T follicular helper cell (primary cell): ENCODE results near the gene IKZF2.

Experiments
- DNase-seq: peaks from one replicate; pipeline ENCODE4 v3.0.0-alpha.2; 2020; ENCODE audit warnings: low read depth

The IKZF2 gene

DNA sequence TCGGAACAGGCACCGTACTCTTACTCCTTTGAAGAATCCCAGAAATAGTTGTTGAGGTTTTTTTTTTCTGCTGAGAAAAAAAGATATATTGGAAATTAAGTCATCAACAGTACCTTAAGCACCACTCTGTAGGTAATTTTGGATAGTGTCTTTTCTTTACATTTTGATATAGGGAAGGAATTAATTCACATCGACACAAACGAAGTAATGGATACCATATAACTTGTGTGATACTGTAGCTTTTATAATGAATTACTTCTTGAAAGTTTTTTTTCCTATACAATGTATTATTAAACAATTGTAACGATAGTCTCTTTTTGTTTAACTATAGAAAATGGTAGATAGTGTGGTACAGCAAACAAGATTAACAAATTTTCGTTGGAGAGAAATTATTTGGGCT is 1.5 kb upstream of the IKZF2 start:
- no peak for DNase-seq

DNA sequence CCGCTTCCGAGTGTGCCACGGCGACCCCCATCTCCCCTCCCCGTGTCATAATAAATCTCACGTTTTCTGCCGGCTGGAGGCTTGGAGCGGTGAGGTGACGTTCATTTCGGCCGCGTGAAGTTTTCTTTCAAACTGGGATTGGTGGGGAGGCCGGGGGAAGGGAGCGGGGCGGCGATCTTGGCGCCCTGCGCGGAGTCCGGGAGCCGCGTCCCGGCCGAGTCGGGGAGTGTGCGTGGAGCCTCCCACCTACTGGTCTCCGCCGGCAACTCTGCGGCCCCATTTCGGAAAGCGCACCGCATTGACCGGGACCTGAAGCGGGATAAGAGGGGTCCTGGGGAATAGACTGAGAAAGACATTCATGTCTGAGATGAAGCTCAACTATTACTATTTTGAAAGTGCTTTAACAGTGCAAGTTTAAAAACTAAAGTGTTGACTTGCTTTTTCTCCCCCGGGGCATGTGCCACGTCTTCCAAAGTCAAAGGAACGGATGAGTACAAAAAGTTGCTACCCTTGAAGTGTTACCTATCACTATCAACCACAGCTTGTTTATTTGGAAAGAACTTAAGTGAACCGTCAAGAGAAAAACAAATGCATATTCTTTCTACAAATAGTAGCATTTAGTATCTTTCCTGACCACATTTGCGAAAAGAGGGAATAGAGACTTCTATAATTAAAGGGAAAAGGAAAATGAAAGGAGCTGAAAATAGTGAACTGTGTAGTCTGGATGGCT is 818 bp upstream of the IKZF2 start:
- no peak for DNase-seq

DNA sequence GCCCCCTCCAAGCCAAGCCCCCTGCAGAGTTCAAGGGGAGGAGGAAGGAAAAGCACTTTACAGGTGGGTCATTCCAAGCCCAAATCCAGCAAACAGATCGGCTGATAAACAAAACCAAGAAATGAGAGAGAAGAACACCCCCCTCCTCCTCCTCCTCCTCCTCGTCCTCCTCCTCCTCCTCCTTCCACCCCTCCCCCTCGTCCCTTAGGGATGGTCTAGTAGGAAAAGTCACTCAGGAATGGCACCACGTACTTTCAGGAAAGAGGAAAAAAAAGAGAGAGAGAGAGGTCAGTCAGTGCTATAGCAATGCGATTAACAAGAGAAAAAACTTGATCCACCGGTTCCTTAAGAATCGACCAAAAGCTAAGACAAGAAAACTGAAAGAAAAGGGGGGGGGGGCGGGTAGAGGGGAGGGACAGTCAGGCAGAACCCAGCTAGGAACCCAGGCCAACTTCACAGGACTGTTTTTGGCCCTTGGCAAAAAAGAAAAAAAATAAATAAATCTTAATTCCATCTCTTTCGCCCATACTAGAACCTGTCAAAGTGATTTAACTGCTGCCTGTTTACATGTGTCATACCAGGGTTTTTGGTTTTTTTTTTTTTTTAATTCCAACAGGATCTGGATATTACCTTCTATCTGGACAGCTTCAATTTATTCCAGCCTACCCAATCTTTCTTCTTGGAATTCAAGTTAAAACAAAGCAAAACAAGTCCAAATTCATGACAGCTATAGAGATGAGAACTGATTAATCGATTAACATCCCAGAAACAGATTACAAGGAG is 906 bp downstream of the IKZF2 start:
- no peak for DNase-seq

DNA sequence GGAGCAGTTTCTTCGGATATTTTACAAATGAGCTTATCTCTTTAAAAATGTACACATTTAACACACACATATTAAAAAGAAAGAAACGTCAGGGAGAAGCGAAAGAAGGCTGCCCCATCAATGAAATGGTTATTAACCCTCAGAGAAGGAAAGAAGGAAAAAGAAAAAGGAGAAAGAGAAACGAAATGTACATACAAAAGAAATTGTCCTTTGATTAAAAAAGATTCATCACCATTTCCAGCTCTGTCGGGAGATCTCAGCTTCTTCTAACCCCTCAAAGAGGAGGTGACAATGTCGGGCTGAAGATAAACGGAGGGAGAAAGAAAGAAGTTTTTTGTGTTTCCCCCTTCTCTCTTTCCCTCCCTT is 1.5 kb downstream of the IKZF2 start:
- no peak for DNase-seq

DNA sequence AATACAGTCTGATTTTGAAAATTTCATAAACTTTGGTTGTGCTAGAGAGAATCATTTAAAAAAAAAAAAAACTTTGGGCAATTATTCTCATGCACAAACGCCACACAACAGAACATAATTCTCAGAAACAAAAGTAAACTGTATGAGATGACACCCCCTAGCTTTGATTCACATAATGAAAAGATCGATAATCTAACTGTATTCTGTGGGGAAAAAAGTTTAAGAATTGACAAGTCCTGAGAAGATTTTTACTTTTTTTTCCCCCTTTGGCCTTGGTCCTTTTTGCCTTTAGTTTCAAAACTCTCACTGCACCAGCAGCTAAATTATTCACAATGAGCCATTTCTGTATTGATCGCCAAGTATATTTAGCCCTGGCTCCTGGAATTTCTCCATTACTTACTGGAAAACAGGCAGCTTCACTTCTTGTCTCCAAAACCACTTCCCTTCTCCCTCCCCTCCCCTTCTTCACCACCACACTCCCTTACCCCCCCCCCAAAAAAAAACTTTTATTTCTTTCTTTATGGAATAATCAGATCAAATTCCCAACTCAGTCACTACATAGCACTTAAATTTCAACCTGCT is 2.0 kb downstream of the IKZF2 start:
- DNase-seq, result no peak

DNA sequence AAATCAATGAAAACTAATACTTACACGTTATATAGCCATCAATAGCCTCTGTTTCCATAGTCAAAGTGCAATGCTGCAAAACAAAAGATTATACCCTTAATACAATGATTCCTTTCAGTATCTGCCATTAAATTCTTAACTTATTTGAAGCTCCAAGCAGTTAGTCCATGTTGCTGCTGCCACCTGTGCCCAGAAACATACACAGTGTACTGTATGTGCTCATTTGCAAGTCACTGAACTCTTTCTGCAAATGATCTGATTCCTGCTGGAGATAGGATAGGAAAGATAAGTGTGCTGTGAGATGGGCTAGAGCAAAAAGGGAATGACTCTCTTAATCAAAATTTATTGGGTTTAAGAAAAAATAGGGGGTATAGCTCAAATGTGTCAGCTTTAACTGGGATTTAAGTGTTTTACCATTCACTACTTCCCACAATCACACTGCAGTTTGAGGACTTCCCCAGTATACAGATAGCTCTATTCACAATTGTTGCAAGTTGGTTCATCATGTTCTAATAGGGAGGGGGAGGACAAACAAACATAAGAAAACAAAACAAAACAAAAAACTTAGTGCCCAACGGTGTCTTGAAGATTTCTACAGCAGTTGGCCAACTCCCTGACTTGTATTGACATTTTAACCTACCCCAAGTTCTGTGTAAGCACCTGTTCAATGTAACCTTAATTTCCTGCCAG is 2.7 kb downstream of the IKZF2 start:
- DNase-seq, result no peak

DNA sequence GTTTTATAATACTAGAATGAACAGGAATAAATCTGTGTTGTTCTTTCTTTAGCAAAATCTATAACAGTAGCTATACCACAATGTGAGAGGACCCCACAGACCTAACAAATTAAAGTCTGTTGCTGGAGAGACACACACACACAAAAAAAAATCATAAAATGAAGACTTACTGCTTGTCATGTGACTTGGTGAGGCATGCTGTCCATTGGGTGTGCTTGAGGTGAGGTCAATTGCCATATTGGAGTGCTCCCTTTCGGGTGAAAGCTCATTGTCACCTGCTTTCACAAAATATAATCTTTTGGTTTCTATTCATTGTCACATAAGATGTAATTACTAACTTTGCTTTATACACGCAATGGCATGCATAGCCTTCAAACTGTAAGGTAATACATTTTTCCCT is 3.9 kb downstream of the IKZF2 start:
- no peak for DNase-seq

DNA sequence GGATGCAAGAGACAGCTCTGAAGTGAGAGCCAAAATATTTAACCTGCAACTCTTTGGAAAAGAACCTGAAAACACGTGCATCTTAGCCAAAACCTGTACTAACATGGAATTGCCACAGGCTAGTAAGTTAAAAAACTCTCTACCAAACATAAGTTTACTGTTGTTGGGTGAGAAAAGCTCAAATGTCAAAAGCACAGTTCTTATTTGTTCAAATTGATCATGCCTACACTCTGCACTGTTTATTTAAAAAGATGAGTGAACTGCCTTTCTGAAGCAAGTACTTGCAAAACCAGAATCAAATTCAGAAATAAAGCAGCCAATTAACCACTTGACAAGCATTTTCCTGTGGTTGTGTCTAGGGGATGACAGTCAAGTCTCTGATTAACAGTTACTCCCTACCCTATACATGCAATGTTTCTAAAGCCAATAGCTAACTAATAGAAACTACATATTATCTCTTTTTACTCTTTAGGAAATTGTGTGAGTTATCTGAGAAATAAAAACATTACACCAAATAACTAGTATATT is 5.6 kb downstream of the IKZF2 start:
- DNase-seq, result no peak

DNA sequence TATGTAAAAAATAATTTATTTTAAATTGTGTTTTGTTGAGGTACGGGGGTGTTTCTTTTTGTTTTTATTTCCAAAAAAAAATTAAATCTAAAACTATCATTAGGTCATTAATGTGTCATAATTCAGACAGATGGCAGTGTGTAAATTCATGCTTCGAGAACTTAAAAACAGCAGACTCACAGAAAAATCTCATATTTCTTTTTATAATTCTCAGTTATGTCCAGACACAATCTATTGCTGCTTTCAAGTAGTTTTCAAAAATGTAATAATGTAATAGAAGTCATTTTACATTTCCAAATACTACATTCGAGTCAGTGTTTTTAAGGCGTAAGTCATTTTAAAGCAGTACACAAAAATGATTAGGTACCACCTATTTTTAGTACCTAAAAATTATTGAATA is 14.3 kb downstream of the IKZF2 start:
- no peak for DNase-seq

DNA sequence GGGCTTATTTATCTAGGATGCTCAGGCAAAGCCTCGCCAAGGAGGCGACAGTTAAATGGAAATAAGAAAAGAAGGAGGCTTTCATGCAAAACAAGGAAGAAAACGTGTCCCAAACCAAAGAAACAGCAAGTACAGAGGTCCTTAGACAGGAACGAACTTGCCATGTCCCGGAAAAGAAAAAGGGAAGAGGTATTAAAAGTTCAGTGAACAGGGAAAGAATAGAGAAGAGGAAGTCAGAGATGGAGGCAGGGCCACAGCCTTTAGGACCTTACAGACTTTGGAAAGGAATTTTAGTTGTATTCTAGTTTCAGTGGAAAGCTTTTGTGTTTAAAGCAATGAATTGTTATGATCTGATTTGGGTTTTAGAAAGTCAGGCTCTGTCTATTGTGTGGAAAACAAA is 22.1 kb downstream of the IKZF2 start:
- no peak for DNase-seq

DNA sequence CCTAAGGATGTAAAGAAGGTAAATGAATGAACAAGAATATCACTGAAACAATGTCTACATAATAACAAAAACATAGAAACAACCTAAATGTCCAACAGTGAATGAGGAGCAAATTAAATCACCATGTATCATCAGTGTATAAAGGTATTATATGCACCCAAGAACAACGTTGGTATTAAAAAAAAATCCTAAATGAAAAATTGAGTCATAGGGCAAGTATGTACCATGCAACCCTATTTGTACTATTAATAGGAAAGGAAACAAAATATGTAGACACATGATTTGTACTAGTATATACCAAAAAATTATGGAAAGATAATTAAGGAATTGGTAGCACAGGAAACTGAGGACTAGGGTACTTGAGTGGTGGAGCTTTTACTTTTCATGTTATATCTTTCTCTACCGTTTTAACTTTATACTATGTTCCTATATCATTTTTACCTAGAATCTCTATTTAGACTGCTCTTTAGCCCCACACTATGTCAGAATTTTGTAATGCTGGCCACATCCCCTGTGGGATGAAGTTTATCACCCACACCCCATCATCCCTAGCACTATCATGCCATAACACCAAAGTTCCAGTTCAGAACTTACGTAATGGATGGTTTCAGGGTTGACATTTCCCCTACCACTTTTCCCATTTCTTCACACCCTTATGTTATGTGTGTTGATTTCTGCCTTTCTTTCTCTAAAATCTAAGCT is 25.6 kb downstream of the IKZF2 start:
- no peak for DNase-seq

DNA sequence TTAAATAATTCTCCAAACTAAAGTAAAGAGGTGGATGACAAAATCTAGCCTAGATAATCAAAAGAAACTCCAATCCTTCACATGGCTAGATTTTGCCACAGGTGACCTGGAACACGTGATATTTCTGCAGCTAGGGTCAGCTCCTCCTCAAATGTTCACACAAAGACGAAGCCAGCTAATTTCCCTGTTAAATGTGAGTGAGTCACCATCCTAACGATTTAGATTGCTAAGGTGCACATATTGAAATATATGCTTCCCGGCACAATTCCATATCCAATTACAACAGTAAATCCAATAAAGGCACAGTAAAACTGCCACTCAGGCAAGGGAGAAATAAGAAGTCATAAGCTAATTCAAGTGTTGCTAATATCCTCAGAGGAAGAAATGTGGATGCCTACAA is 28.7 kb downstream of the IKZF2 start:
- no peak for DNase-seq

DNA sequence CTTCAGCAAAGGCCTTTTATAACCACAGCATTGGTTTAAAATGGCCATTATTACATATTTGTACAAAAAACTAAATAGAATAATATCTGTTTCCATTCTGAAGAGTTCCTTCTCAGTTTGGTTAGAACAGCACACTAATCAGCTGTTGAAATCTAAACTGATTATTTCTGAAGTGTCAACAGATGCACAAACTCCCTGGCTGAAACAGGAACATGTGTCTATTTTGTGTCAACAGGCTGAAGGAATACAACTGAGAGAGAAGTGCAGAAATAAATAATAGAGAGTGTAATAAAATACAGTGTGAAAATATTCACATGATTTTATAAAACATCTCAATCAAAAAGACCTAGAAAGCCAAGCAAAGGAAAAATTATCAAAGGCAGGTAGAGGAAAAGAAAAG is 29.7 kb downstream of the IKZF2 start:
- no peak for DNase-seq

DNA sequence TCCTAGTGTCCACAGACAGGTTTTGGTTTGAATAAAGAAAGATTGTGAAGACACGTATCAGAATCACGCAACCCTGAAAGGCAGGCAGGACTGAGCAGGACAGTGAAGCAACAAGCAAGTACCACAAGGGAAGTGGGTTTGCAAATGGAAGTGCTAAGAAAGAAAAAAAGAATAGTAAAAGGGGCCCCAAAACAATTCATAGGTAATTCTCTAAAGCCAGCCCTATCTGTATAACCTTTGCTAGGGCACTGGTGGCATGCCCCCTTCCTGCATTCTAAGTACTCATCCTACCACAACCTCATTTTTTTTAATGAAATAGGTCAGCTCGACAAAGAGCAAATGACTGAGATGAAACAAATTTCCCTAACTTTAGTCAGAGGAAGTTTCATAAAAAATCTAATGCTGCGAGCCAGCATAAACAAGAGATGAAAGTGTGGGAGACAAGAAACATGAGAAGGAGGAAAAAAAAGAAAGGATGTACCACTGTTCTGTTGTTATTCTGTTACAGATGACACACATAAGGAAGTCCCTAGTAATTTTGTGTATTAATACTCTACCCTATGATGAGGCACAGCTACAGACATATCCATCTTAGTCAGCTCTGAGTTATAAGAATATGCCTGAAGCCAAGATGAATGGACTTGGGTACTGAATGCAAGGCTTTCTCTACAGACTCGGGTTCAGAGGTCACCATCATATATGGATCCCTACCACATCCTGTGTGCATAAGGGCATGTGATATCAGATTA is 32.2 kb downstream of the IKZF2 start:
- no peak for DNase-seq

DNA sequence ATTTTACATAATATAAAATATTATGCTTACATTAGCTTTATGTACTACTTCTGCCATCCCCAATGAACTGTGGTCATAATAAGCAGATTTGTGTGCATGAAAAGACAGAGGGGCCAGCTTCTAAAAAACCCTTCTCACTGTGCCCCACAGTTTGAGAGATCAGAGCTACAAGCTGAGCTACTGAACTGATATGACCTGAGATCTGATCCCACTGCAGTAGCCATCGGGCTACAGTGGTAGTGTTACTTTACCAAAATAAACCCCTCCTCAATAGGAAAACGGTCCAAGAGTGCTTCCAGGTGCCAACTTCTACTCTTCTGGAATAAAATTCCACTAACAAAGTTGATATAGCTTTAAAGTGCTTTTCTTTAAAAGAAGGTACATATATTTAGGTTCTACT is 43.1 kb downstream of the IKZF2 start:
- no peak for DNase-seq

DNA sequence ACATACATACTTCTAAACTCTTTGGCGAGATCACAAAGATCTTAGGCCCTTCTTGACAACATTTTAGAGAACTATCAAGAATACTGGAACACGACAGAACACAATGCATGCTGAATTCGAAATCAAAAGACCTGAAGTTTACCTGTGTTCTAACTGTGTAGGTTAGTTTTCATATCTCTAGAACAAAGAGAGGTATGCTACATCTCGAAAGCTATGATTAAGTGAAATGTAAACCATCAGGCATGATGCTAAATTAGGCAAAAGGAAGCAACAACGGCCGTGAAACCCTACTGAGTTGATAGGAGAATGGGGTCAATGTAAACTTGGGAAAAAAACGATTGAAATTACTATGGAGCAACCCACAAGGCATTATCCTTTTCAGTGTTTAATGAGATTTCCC is 43.7 kb downstream of the IKZF2 start:
- no peak for DNase-seq

DNA sequence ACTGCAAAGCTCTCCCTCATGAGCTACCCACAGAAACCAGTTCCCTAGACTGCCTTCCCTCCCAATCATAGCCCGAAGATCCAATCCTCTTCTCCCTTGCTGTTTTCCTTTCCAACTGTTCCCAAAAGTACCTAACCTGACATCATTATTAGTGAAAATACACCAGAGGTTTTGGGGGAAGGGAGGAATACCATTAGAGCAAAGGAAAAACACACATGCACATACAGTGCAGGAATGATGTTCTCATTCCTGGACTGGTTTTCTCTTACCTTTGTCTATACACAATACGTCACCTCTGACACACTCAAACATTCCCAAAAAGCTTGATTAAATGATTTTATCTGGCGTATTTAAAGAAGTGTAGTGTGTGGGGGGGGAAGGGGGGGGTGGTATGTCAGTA is 46.2 kb downstream of the IKZF2 start:
- no peak for DNase-seq

DNA sequence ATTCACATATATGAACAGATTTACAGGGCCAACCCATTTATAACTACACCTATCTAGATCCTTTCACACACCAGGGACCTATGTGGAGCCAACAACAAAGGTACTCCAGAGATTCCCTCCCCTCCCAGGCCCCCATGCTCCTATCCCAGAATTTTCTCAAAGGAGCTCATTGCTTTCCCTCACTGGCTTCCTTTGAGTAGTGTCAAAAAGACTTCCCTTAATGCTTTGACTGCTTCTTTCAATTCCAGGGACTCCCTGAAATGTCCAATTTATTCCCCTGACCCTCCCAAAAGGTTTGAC is 46.6 kb downstream of the IKZF2 start:
- no peak for DNase-seq

DNA sequence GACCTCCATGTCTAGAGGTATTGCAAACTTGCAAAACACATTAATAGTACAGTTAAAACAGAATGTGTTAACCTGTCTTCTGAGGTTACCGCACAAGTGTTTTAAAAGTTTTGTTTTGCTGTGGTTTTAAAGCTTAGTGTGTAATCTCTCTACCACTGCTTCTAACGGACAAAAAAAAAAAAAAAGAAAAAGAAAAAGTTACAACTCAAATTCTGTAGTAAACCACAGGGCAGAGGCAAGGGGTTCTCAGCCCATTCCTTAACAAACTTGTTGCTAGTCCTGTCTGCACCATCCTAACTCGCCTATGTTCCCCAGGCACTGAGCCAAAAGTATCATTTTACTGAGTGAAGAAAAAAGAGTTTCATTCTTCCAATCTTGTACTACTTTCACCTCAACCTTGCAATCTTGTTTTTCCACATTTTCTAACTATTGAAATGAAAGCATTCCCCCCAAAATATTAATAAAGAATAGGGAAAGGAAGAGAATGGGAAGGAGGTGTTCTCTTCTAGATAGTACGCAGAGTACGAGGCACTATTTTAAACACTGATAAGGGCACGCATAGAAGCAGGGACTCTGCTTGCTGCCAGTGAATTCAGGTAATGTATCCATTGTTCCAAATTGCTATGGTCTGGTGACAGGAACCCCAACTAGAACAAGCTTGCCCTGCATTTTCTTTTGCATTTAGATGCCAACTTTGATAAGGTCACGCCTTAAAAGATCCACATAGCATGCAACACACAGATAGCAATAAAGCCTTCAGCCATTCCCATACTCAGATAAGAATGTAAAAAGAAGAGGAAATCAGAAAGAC is 47.1 kb downstream of the IKZF2 start:
- no peak for DNase-seq

DNA sequence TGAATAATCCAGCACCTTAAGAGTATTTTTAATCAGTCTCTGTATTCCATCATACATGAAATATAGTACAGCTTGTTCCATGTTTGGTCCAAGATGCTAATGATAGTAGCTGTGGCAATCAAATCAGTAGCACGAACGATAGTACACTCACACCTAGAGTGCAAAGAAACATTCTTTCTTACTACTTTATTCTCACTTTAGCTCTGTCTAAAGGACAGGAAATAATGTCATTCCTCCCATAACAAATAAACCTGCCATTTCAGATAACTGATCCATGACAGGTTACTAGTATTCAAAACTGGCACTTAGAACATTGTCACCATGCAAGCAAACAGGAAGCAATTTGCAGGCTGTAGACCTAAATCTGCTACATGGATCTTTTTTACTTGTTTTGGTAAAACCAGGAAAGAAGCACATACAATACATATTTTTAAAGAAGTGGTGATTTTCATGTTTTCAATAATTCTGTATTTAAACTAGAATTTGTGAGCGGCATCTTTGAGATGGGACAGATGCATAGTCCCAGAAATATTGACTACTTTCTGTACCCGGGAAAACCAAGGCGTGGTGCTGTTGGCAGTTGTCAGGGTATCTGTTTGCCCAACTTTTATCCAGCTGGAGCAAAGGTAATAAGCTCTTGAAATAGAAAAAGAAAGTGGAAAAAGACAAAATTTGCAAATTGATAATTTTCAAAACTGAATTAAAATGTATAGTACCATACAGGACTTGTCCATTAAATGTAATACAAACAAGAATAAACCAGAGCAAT is 49.5 kb downstream of the IKZF2 start:
- no peak for DNase-seq
